SK-N-SH treated with all-trans-retinoic acid at 6 μM for 48 hours (cell line): ENCODE results near the gene ZNF473.

Experiments used
- ATAC-seq: fragments of 200-7000 bp; cut with Tn5 transposase; 3 replicates; pipeline ENCODE4 v1.9.1; 2020; ENCODE audit warnings: mild to moderate bottlenecking, moderate library complexity
- ARNTL ChIP-seq: fragments of 450-650 bp; formaldehyde crosslinking; IDR thresholded peaks from 2 replicates; pipeline ENCODE4 v1.5.0; 2020; ENCODE audit warnings: low read depth, mild to moderate bottlenecking, moderate library complexity, borderline replicate concordance
- BACH2 ChIP-seq: fragments of 250-450 bp; sonication (Bioruptor Pico); IDR thresholded peaks from 2 replicates; pipeline ENCODE4 v1.9.0; 2021; ENCODE audit warnings: mild to moderate bottlenecking, borderline replicate concordance
- CSDC2 ChIP-seq: fragments of 250-450 bp; sonication (Bioruptor Pico); IDR thresholded peaks from 2 replicates; pipeline ENCODE4 v1.5.0; 2020; ENCODE audit warnings: mild to moderate bottlenecking, moderate library complexity
- CSRNP3 ChIP-seq: fragments of 250-450 bp; sonication (Bioruptor Pico); IDR thresholded peaks from 2 replicates; pipeline ENCODE4 v1.5.1; 2021; ENCODE audit warnings: mild to moderate bottlenecking, moderate library complexity
- ESRRG ChIP-seq: fragments of 250-450 bp; sonication (Bioruptor Pico); IDR thresholded peaks from 2 replicates; pipeline ENCODE4 v1.6.1; 2021; ENCODE audit warnings: mild to moderate bottlenecking
- GLIS3 ChIP-seq: fragments of 250-450 bp; sonication (Bioruptor Pico); IDR thresholded peaks from 2 replicates; pipeline ENCODE4 v1.5.0; 2020; ENCODE audit warnings: mild to moderate bottlenecking, moderate library complexity
- ISL1 ChIP-seq: fragments of 250-450 bp; sonication (Bioruptor Pico); IDR thresholded peaks from 2 replicates; pipeline ENCODE4 v2.1.2; 2022; ENCODE audit warnings: mild to moderate bottlenecking, moderate library complexity
- OSR1 ChIP-seq: fragments of 250-450 bp; sonication (Bioruptor Pico); IDR thresholded peaks from 2 replicates; pipeline ENCODE4 v1.8.0; 2022; ENCODE audit warnings: moderate library complexity, mild to moderate bottlenecking, inconsistent platforms
- PATZ1 ChIP-seq: fragments of 250-450 bp; sonication (Bioruptor Pico); IDR thresholded peaks from 2 replicates; pipeline ENCODE4 v1.8.0; 2020; ENCODE audit warnings: mild to moderate bottlenecking, moderate library complexity, borderline replicate concordance
- POU6F1 ChIP-seq: fragments of 250-450 bp; sonication (Bioruptor Pico); IDR thresholded peaks from 2 replicates; pipeline ENCODE4 v1.8.0; 2021; ENCODE audit warnings: low read depth, mild to moderate bottlenecking, moderate library complexity, borderline replicate concordance
- PPARA ChIP-seq: fragments of 250-450 bp; sonication (Bioruptor Pico); IDR thresholded peaks from 2 replicates; pipeline ENCODE4 v1.5.0; 2020; ENCODE audit warnings: mild to moderate bottlenecking, borderline replicate concordance
- RARB ChIP-seq: fragments of 250-450 bp; sonication (Bioruptor Pico); IDR thresholded peaks from 2 replicates; pipeline ENCODE4 v1.8.0; 2021; ENCODE audit warnings: mild to moderate bottlenecking, moderate library complexity
- SNAI2 ChIP-seq: fragments of 250-450 bp; sonication (Bioruptor Pico); IDR thresholded peaks from 2 replicates; pipeline ENCODE4 v1.5.0; 2020; ENCODE audit warnings: mild to moderate bottlenecking, moderate library complexity
- TCF4 ChIP-seq: fragments of 250-450 bp; sonication (Bioruptor Pico); IDR thresholded peaks from 2 replicates; pipeline ENCODE4 v1.8.0; 2021; ENCODE audit warnings: mild to moderate bottlenecking, moderate library complexity, borderline replicate concordance
- TOX ChIP-seq: fragments of 250-450 bp; sonication (Bioruptor Pico); IDR thresholded peaks from 2 replicates; pipeline ENCODE4 v1.8.0; 2021; ENCODE audit warnings: mild to moderate bottlenecking, moderate library complexity, borderline replicate concordance
- TSHZ2 ChIP-seq: fragments of 250-450 bp; sonication (Bioruptor Pico); IDR thresholded peaks from 2 replicates; pipeline ENCODE4 v1.5.0; 2020; ENCODE audit warnings: mild to moderate bottlenecking, moderate library complexity
- ZC3H10 ChIP-seq: fragments of 250-450 bp; sonication (Bioruptor Pico); IDR thresholded peaks from 2 replicates; pipeline ENCODE4 v1.5.1; 2021; ENCODE audit warnings: mild to moderate bottlenecking, moderate library complexity
- ZFP3 ChIP-seq: fragments of 250-450 bp; sonication (Bioruptor Pico); IDR thresholded peaks from 2 replicates; pipeline ENCODE4 v1.5.0; 2020; ENCODE audit warnings: mild to moderate bottlenecking, moderate library complexity
- ZFP30 ChIP-seq: fragments of 450-650 bp; formaldehyde crosslinking; IDR thresholded peaks from 2 replicates; pipeline ENCODE4 v1.5.0; 2022; ENCODE audit warnings: mild to moderate bottlenecking, moderate library complexity
- ZNF565 ChIP-seq: fragments of 450-650 bp; formaldehyde crosslinking; conservative IDR thresholded peaks from 2 replicates; pipeline ENCODE4 v1.5.0; 2020; ENCODE audit warnings: low read depth, mild to moderate bottlenecking, moderate library complexity
- ZNF70 ChIP-seq: fragments of 450-650 bp; formaldehyde crosslinking; IDR thresholded peaks from 2 replicates; pipeline ENCODE4 v1.5.0; 2020; ENCODE audit warnings: mild to moderate bottlenecking, moderate library complexity
- ZNF8 ChIP-seq: fragments of 450-650 bp; formaldehyde crosslinking; IDR thresholded peaks from 2 replicates; pipeline ENCODE4 v1.5.0; 2020; ENCODE audit warnings: mild to moderate bottlenecking, moderate library complexity

The ZNF473 gene

GRCh38 chr19:50030937-50031336 is 5.1 kb downstream of the ZNF473 start:
- ATAC-seq, result no peak
- no peak for TF ChIP-seq ZFP3 (CRISPR knock-in tag)
- TF ChIP-seq SNAI2 (CRISPR knock-in tag), result no peak
- no peak for TF ChIP-seq ESRRG (CRISPR knock-in tag)
- TF ChIP-seq POU6F1 (CRISPR knock-in tag), result no peak
- TF ChIP-seq RARB, result no peak
- TF ChIP-seq ZNF8 (CRISPR knock-in tag), result no peak
- no peak for TF ChIP-seq PPARA (CRISPR knock-in tag)
- no peak for TF ChIP-seq PATZ1 (CRISPR knock-in tag)
- TF ChIP-seq TSHZ2, result no peak
- no peak for TF ChIP-seq OSR1 (CRISPR knock-in tag)
- no peak for TF ChIP-seq BACH2 (CRISPR knock-in tag)
- TF ChIP-seq ZNF565, result no peak
- no peak for TF ChIP-seq TOX (CRISPR knock-in tag)
- no peak for TF ChIP-seq ARNTL
- TF ChIP-seq ZNF70 (CRISPR knock-in tag), result no peak
- no peak for TF ChIP-seq ZFP30 (CRISPR knock-in tag)
- TF ChIP-seq ZC3H10 (CRISPR knock-in tag), result no peak

- TF ChIP-seq GLIS3 (no peak), ESRRG (CRISPR knock-in tag) (no peak), ZFP3 (CRISPR knock-in tag) (no peak), ARNTL (no peak), OSR1 (CRISPR knock-in tag) (no peak), CSDC2 (CRISPR knock-in tag) (no peak), POU6F1 (CRISPR knock-in tag) (no peak), TSHZ2 (no peak), CSRNP3 (CRISPR knock-in tag) (no peak), SNAI2 (CRISPR knock-in tag) (no peak), ISL1 (CRISPR knock-in tag) (no peak), ZNF8 (CRISPR knock-in tag) (no peak), TCF4 (no peak), RARB (no peak), TOX (CRISPR knock-in tag) (no peak), ZNF565 (no peak), BACH2 (CRISPR knock-in tag) (no peak), ZNF70 (CRISPR knock-in tag) (no peak), PATZ1 (CRISPR knock-in tag) (no peak)
- ATAC-seq, result no peak
Observed at GRCh38 chr19:50036908-50037307, 11.1 kb downstream of the ZNF473 start.
